ENCODE data around the gene KDR. TPM values are rescaled to one million over a fixed set of nuclear protein-coding genes. Genes with fewer than 3 reads are reported as not detected.

KDR gene
- total RNA-seq, 4 donors from 2014 or later: 2.0 to 23.8 (median 5.9) TPM

DNA sequence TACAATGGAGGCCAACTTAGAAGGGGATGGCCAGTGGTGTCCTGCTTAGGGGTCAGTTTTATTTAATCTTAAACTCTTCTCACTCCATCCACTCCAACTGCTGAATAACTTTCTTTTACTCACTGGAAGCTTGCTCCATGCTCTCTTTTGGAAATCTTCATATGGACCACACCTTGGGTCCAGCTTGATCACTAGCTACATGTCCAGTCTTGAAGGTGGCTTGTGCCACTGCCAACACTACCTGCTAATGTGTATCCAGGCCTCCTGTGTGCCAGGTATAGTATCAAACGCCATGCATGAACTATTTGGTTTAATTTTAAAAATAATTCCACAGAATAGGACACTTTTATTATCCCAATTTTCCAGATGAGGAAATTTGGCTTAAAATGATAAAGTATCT lies 37.0 kb upstream of the KDR start:
- 31 to 69% methylated on average over 1 of the region's 1 CpG for WGBS, 2 donors
- Histone ChIP-seq H3K36me3 (no peaks in the 10 kb centered on the region), H3K27me3 (peaks cover 0 to 10% (median 0%) of the 10 kb centered on the region in 4 donors), H3K4me1 (peaks cover 0 to 4% (median 0%) of the 10 kb centered on the region in 3 donors), H3K4me3 (no peak overlapping the region), H3K27ac (no peak overlapping the region), H3K9me3 (no peaks in the 10 kb centered on the region)
- intact Hi-C loops (cut with DNase I): no loop called here
- DNase-seq: no peak
- TF ChIP-seq CTCF (IDR thresholded peaks at IDR 0.05): no peak
- TF ChIP-seq POLR2A (IDR thresholded peaks at IDR 0.05): no peak

DNA sequence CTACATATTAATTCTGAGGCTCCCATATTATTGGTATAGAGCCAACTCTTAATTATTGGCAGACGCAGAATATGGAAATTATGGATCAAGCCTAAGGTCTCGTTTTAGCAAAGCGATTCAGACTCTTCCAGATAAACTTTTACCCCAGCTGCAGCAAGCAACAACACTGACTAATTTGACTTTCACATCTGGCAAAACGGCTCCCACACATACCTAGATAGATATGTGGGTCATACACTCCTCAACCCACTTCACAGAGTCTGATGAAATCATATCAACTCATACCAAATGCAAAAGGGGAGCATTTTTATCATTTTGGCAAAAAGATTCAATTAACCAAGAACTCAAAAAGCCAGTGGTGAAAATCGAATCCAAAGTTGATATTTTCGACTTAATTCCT lies 36.3 kb upstream of the KDR start:
- Histone ChIP-seq H3K9me3 (no peaks in the 10 kb centered on the region), H3K36me3 (no peaks in the 10 kb centered on the region), H3K4me3 (no peak overlapping the region), H3K4me1 (peaks cover 0 to 5% (median 0%) of the 10 kb centered on the region in 3 donors), H3K27me3 (peaks cover 0 to 17% (median 0%) of the 10 kb centered on the region in 4 donors), H3K27ac (no peak overlapping the region)
- 82 to 84% methylated on average over 6 of the region's 6 CpGs for WGBS, 2 donors
- no peak for DNase-seq
- intact Hi-C loops (cut with DNase I): no loop called here
- TF ChIP-seq CTCF (IDR thresholded peaks at IDR 0.05) (no peak), POLR2A (IDR thresholded peaks at IDR 0.05) (no peak)

GRCh38 chr4:55159851-55160250 lies 34.5 kb upstream of the KDR start:
- 47 to 58% methylated on average over 2 of the region's 2 CpGs for WGBS, 2 donors
- Histone ChIP-seq H3K9me3 (no peaks in the 10 kb centered on the region), H3K27ac (no peak overlapping the region), H3K27me3 (peaks cover 0 to 21% (median 0%) of the 10 kb centered on the region in 4 donors), H3K4me1 (peaks cover 0 to 5% (median 0%) of the 10 kb centered on the region in 3 donors), H3K4me3 (no peak overlapping the region), H3K36me3 (no peaks in the 10 kb centered on the region)
- TF ChIP-seq CTCF (IDR thresholded peaks at IDR 0.05) (no peak), POLR2A (IDR thresholded peaks at IDR 0.05) (no peak)
- no peak for DNase-seq
- intact Hi-C loops (cut with DNase I): no loop called here

DNA sequence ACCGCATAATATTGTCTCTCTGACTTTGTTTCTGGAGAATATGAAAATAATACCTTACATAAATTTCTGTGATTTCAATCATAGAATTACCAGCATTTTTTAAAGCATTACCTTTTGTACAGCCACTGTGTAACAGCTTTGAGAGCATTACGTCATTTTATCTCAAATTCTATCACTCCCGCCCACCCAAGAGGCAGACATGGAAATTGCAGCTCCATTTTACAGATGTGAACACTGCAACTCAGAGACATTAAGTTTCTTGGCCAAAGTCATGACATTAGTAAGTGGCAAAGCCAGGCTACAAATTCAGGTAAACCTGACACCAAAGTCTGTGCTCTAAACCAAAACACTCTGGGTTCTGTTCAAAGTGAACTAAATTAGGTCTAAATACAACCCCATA lies 33.6 kb upstream of the KDR start:
- Histone ChIP-seq H3K36me3 (no peaks in the 10 kb centered on the region), H3K4me3 (no peak overlapping the region), H3K4me1 (peaks cover 0 to 5% (median 0%) of the 10 kb centered on the region in 3 donors), H3K27ac (no peak overlapping the region), H3K9me3 (no peaks in the 10 kb centered on the region), H3K27me3 (peaks cover 0 to 21% (median 0%) of the 10 kb centered on the region in 4 donors)
- 83 to 85% methylated on average over 3 of the region's 3 CpGs for WGBS, 2 donors
- DNase-seq: no peak
- TF ChIP-seq POLR2A (IDR thresholded peaks at IDR 0.05) (no peak), CTCF (IDR thresholded peaks at IDR 0.05) (peak in 1 of 6 experiments; percentile 12)
- intact Hi-C loops (cut with DNase I): no loop called here

DNA sequence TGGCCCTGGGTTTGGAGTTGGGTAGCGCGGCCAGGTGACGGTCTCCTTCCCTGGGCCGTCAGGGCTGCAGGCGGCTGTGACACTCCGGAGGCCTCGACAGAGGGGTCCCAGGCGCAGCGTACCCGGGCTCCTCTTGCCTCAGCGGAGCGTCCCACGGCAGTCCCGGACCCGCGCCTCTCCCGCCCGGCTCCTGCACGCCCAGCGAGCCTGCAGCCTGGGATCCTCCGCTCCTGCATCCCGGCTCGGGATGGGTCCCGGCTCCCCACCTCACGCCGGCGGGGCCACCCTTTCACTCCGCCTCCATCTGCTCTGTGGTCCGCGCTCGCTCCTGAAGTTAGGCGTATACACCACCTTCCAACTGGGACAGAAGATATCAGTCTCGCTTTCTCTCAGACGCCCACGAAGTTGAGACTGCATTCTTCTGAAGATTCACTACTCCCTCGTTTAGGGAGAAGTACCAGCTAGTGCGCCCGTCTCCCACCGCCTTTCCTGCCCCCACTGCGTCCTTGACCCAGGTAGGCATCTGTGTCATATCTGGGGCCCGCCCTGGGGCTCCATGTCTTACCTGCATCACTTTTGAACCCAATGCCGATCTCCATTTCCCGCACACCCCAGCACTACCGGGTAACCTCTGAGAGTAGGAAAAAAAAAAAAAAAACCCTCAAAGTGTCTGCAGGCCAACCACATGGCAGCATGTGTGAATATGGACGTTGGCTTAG lies 32.3 kb upstream of the KDR start:
- WGBS, 2 donors: 32 to 64% methylated on average over 11 to 20 of the region's 45 CpGs

More for the DNA sequence above, 32.3 kb upstream of the KDR start:
- Histone ChIP-seq H3K27me3 (peaks cover 0 to 21% (median 0%) of the 10 kb centered on the region in 4 donors), H3K4me1 (peaks cover 0 to 5% (median 0%) of the 10 kb centered on the region in 3 donors), H3K4me3 (peak overlapping the region in 3 of 4 donors; percentile 6 to 41 (median 12)), H3K9me3 (no peaks in the 10 kb centered on the region), H3K27ac (no peak overlapping the region), H3K36me3 (no peaks in the 10 kb centered on the region)
- TF ChIP-seq CTCF (IDR thresholded peaks at IDR 0.05): no peak
- no peak for TF ChIP-seq POLR2A (IDR thresholded peaks at IDR 0.05)
- intact Hi-C loops (cut with DNase I): no loop called here
- no peak for DNase-seq
